Smooth muscle cell (in vitro differentiated cells): ENCODE data around the gene TENT4B. TPM values are rescaled to one million over a fixed set of nuclear protein-coding genes. Genes with fewer than 3 reads are reported as not detected.
A peak's percentile ranks its signal among the peaks of the same experiment; 100 is the strongest.

Experiments used
- DNase-seq: peaks from one replicate; lab custom pipeline; 2025; ENCODE audit not compliant: unreplicated experiment; lab: John Stamatoyannopoulos, UW
- H2AFZ ChIP-seq: fragments of 200-600 bp; sonication (generic); 2 replicates; pipeline ENCODE4 v1.6.0; 2016; ENCODE audit warnings: antibody characterized with exemption, low read depth, mild to moderate bottlenecking
- H3F3A ChIP-seq: fragments of 200-600 bp; sonication (generic); 2 replicates; pipeline ENCODE4 v1.6.0; 2017; ENCODE audit warnings: antibody characterized with exemption, low read depth
- H3K27ac ChIP-seq: fragments of 200-600 bp; sonication (generic); 2 replicates; pipeline ENCODE4 v1.5.1; 2016; ENCODE audit warnings: low read depth, mild to moderate bottlenecking
- H3K27me3 ChIP-seq: fragments of 200-600 bp; sonication (generic); 2 replicates; pipeline ENCODE4 v1.6.1; 2016; ENCODE audit warnings: low read depth, mild to moderate bottlenecking
- H3K36me3 ChIP-seq: fragments of 200-600 bp; sonication (generic); 2 replicates; pipeline ENCODE4 v1.5.1; 2016; ENCODE audit warnings: low read depth
- H3K4me1 ChIP-seq: fragments of 200-600 bp; sonication (generic); 2 replicates; pipeline ENCODE4 v1.5.1; 2016; ENCODE audit warnings: low read depth
- H3K4me2 ChIP-seq: fragments of 200-600 bp; sonication (generic); 2 replicates; pipeline ENCODE4 v1.6.0; 2016; ENCODE audit warnings: mild to moderate bottlenecking
- H3K4me3 ChIP-seq: fragments of 200-600 bp; sonication (generic); 2 replicates; pipeline ENCODE4 v1.5.1; 2016; ENCODE audit warnings: mild to moderate bottlenecking
- H3K79me2 ChIP-seq: fragments of 200-600 bp; sonication (generic); 2 replicates; pipeline ENCODE4 v1.6.0; 2016; ENCODE audit warnings: low read depth, mild to moderate bottlenecking
- H3K9ac ChIP-seq: fragments of 200-600 bp; sonication (generic); 2 replicates; pipeline ENCODE4 v1.6.0; 2016; ENCODE audit warnings: low read depth
- H3K9me3 ChIP-seq: fragments of 200-600 bp; sonication (generic); replicated peaks from 2 replicates; pipeline ENCODE4 v1.5.1; 2016; ENCODE audit warnings: low read depth
- H4K20me1 ChIP-seq: fragments of 200-600 bp; sonication (generic); 2 replicates; pipeline ENCODE4 v1.6.0; 2016; ENCODE audit warnings: low read depth
- WGBS: methylation state at CpG from one replicate; pipeline ENCODE4 v1.1.7; 2016; ENCODE audit warnings: low lambda C conversion rate; 5-methylcytosine and 5-hydroxymethylcytosine counted together
- polyA plus RNA-seq: library from polyadenylated mRNA; unstranded; fragments of >200 nt; fragmentation: Nextera tagmentation; extraction: Ambion mirVana; gene quantifications from 2 replicates; pipeline ENCODE4 v1.2.1, GENCODE V29; 2016
- total RNA-seq: library from RNA; depleted of rRNA; stranded (reverse); fragments of >200 nt; gene quantifications from 2 replicates; pipeline ENCODE4 v1.2.3, GENCODE V29; 2014
- TF ChIP-seq, protein P1 (sequence below): fragments of 200-600 bp; sonication (generic); IDR thresholded peaks from 2 replicates; pipeline ENCODE4 v1.5.1; 2017; ENCODE audit warnings: borderline replicate concordance, mild to moderate bottlenecking, antibody characterized with exemption; ENCODE audit not compliant: insufficient read depth, poor library complexity, severe bottlenecking

TENT4B gene
- total and polyA plus RNA-seq, 2 experiments from 2014 or later, result 2.6 to 8.8 TPM

DNA sequence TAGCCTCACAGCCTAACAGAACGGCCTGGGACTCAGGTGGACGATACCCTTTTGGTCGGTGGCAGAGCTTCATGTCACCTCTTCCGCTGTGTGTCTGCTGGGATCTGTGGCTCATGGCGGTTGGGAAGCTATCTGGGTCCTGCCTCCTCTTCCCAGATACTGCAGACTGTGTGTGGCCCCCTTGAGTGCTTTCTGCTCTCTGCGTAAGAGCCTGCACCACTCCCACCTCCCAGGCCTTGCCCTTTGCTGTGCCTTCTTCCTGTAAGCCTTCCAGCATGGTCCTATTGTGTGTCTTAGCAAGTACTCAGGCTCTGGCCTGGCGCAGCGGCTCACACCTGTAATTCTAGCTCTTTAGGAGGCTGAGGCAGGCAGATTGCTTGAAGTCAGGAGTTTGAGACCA is 95.7 kb downstream of the TENT4B start:
- H4K20me1 ChIP-seq, result no peaks in the 10 kb centered on the region
- no peak overlapping the region for H2AFZ ChIP-seq
- WGBS, result 91% methylated on average over 8 of the region's 8 CpGs
- H3K4me1 ChIP-seq, result peaks cover 20% of the 10 kb centered on the region
- H3K9me3 ChIP-seq, result no peaks in the 10 kb centered on the region
- H3K79me2 ChIP-seq, result peaks cover 22% of the 10 kb centered on the region
- no peak for DNase-seq
- H3K4me2 ChIP-seq, result no peak overlapping the region
- H3K36me3 ChIP-seq, result no peaks in the 10 kb centered on the region
- peaks cover 3% of the 10 kb centered on the region for H3F3A ChIP-seq
- no peak overlapping the region for H3K9ac ChIP-seq
- TF ChIP-seq, protein P1, sequence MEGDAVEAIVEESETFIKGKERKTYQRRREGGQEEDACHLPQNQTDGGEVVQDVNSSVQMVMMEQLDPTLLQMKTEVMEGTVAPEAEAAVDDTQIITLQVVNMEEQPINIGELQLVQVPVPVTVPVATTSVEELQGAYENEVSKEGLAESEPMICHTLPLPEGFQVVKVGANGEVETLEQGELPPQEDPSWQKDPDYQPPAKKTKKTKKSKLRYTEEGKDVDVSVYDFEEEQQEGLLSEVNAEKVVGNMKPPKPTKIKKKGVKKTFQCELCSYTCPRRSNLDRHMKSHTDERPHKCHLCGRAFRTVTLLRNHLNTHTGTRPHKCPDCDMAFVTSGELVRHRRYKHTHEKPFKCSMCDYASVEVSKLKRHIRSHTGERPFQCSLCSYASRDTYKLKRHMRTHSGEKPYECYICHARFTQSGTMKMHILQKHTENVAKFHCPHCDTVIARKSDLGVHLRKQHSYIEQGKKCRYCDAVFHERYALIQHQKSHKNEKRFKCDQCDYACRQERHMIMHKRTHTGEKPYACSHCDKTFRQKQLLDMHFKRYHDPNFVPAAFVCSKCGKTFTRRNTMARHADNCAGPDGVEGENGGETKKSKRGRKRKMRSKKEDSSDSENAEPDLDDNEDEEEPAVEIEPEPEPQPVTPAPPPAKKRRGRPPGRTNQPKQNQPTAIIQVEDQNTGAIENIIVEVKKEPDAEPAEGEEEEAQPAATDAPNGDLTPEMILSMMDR, result no peak
- H3K27ac ChIP-seq, result no peak overlapping the region
- no peaks in the 10 kb centered on the region for H3K27me3 ChIP-seq
- H3K4me3 ChIP-seq, result no peak overlapping the region

DNA sequence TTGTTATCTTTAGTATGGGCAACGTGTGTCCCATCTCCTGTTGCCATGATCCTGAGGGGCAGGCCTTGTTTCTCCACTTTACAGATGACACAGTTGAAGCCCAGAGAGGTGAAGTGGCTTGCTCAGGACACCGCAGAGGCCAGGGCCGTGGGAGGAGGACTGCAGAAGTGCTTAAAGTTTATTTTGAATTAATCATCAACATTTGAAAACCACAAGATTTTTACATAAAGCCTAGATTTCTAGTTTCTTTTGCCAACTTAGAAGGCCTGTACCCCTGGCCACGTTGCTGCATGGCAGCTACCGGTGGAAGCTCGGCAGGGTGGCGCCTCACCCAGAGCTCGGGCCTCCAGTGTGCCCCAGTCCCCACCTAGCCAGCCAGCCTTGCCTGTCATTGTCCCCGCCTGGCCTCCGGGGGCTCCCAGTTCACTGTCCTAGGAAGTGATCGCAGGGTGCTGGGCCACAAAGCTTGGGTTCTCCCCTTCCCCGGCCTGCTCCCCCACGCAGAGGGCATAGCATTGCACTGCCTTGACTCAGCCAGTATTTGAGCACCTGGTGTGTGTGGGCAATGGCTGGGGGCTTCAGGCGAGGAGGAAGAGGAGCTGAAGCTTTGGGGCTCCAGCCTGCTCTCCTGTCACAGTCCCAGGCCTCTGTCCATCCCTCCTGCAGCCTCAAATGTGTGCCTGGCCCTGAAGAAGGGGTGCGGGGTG is 98.4 kb downstream of the TENT4B start:
- no peaks in the 10 kb centered on the region for H3K36me3 ChIP-seq
- no peaks in the 10 kb centered on the region for H4K20me1 ChIP-seq
- H3K9me3 ChIP-seq, result no peaks in the 10 kb centered on the region
- H3K79me2 ChIP-seq, result peaks cover 19% of the 10 kb centered on the region
- WGBS, result 55% methylated on average over 15 of the region's 15 CpGs
- H3K4me3 ChIP-seq, result no peak overlapping the region
- no peak for DNase-seq
- peak overlapping the region; percentile 87 for H3K27ac ChIP-seq
- TF ChIP-seq, protein P1, result no peak
- H3K27me3 ChIP-seq, result no peaks in the 10 kb centered on the region
- H3F3A ChIP-seq, result peaks cover 3% of the 10 kb centered on the region
- peaks cover 14% of the 10 kb centered on the region for H3K4me1 ChIP-seq
- no peak overlapping the region for H2AFZ ChIP-seq
- no peak overlapping the region for H3K9ac ChIP-seq
- peak overlapping the region; percentile 75 for H3K4me2 ChIP-seq

DNA sequence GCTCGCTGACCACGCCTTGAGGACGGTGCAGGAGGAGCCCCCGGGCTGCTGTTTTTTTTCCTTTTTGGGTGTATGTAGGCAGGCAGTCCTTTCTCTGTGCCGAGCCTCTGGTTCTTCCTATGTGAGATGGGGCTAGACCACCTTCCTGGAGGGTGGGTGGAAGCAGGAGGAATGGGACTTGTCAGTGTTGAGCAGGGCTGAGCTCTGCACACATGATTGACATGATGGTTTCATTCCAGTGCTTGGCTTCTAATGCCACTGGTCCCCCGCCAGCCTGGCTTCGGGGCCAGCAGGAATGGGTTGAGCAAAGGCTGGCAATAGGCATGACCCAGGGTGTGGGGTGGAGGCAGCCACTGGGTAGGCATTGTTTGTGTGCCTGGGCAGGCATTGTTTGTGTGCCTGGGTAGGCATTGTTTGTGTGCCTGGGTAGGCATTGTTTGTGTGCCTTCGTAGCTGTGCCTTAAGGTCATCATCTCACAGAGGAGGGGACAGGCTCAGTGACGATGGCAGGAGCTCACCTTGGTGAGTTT is 99.0 kb downstream of the TENT4B start:
- 96% methylated on average over 9 of the region's 9 CpGs for WGBS
- Histone ChIP-seq H3K36me3 (no peaks in the 10 kb centered on the region), H3F3A (peaks cover 3% of the 10 kb centered on the region), H4K20me1 (no peaks in the 10 kb centered on the region), H3K4me3 (no peak overlapping the region), H2AFZ (no peak overlapping the region), H3K9me3 (no peaks in the 10 kb centered on the region), H3K4me1 (peaks cover 11% of the 10 kb centered on the region), H3K79me2 (peaks cover 14% of the 10 kb centered on the region), H3K27me3 (no peaks in the 10 kb centered on the region), H3K4me2 (peak overlapping the region; percentile 75), H3K9ac (peak overlapping the region; percentile 40), H3K27ac (peak overlapping the region; percentile 87)
- TF ChIP-seq, protein P1, result no peak
- DNase-seq, result no peak
